ENCODE data around the gene TRPM3.

Gene TRPM3

DNA sequence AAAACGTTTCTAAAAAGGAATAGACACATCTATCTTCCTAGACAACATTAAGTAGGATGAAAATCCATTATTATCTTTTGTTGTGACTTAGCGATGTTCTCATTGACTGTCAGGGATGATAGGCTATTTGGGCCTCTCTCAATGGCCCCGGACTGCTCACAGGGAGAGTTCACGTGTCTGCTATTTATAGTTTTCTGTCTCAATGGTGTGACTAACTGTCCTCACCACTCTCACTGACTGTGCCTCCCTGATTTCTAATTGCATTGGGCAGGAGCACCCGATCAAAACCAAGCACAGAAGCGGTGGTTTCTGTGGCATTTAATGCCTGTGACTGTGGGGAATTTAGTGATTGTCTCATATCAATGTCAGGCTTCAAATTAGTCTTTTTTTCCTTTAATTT is 420.3 kb downstream of the TRPM3 start:
- TF ChIP-seq, protein P1, sequence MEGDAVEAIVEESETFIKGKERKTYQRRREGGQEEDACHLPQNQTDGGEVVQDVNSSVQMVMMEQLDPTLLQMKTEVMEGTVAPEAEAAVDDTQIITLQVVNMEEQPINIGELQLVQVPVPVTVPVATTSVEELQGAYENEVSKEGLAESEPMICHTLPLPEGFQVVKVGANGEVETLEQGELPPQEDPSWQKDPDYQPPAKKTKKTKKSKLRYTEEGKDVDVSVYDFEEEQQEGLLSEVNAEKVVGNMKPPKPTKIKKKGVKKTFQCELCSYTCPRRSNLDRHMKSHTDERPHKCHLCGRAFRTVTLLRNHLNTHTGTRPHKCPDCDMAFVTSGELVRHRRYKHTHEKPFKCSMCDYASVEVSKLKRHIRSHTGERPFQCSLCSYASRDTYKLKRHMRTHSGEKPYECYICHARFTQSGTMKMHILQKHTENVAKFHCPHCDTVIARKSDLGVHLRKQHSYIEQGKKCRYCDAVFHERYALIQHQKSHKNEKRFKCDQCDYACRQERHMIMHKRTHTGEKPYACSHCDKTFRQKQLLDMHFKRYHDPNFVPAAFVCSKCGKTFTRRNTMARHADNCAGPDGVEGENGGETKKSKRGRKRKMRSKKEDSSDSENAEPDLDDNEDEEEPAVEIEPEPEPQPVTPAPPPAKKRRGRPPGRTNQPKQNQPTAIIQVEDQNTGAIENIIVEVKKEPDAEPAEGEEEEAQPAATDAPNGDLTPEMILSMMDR (conservative IDR thresholded peaks at IDR 0.05; ENCODE audit: low read depth, low read length): no peak
- no peak overlapping the region for H3K4me3 ChIP-seq (ENCODE audit: low read depth, low read length)
- DNase-seq (ENCODE audit: low read depth): no peak

DNA sequence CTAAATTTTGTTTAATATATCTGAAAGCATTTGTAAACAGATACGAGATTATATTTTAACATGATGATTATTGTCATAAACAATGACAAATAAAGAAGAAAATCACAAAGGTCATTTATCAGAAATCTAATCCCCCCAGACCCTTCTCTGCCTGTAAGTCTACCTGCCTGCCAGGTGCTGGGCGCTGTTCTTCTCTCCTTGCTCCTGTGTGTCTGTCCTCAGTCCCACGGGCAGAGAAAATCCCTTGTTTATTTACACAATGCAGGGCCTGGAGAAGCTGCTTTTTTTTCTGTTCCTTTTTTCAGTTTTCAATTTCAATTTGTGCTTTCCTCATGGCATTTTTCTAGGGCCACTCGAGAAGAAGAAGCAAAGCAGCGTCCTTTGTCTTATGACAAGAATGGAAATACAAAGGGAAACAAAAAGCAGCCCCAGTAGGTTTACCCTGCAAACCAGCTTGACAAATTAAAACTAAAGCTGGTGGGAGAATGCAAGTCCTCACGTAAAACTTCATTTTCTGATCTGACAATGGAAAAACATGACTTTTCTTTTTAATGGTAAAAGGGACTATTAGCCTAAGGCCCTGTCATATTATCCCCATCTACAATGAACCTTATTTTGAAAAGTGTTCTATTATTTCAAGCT is 424.6 kb downstream of the TRPM3 start:
- TF ChIP-seq, protein P1 (conservative IDR thresholded peaks at IDR 0.05; ENCODE audit: low read depth, low read length): no peak
- no peak for DNase-seq (ENCODE audit: low read depth)
- H3K4me3 ChIP-seq (ENCODE audit: low read depth, low read length): no peak overlapping the region

DNA sequence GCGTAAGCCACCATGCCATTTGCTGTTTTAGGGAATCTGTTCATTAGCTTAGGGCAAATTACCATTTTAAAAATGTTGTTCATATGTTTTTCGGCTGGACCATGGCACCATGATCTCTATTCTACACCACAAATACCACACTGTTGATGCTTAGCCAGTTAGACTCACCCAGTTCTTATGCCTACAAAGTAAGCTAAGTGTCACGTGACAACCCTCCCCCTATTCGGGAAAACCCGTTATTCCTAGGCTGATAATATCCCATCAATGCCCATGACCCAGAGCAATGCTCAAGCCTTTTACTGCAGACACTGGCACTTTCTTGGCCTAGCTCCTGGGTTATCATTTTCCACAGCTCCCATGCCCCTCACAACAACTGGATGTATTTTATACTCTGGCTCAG is 426.7 kb downstream of the TRPM3 start:
- H3K4me3 ChIP-seq (ENCODE audit: low read depth, low read length): no peak overlapping the region
- TF ChIP-seq, protein P1 (conservative IDR thresholded peaks at IDR 0.05; ENCODE audit: low read depth, low read length): no peak
- no peak for DNase-seq (ENCODE audit: low read depth)

DNA sequence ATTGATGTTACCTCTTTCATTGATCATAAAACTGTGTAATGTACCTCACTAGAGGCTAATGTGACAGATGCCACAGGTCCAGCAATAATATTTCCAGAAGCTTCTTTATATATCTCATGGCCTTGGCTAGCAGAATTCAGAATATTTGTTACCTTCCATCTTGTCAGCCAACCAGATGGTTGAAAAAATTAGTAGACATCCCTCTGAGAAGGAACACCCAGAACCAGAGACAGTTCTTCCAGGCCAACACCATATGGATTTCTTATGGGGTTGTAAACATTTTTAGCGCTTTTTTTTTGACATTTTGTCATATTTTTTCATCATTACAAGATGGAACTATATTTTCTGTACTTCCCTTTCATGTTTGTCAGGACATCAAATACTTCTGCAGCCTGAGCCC is 428.2 kb downstream of the TRPM3 start:
- no peak for DNase-seq (ENCODE audit: low read depth)
- TF ChIP-seq, protein P1 (conservative IDR thresholded peaks at IDR 0.05; ENCODE audit: low read depth, low read length): no peak
- H3K4me3 ChIP-seq (ENCODE audit: low read depth, low read length): no peak overlapping the region

DNA sequence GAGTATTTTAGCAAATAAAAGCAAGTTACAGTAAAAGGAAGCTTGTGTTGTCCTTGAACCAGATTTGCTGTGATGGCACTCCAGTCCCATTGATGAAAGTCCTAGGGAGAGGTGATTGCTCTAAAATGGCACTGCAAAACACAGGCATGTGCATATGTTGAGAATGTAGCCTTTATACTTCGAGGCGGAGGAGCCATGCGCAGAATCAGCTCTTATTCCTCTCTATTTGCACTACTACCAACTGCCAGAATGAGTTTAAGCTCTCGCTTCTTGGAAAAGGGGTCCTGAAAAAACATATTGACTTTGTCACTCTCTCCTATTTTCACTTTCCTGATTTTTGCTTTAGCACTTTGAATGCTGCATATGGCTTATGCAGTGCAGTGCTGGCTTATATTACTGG is 429.0 kb downstream of the TRPM3 start:
- H3K4me3 ChIP-seq (ENCODE audit: low read depth, low read length): no peak overlapping the region
- TF ChIP-seq, protein P1 (conservative IDR thresholded peaks at IDR 0.05; ENCODE audit: low read depth, low read length): no peak
- DNase-seq (ENCODE audit: low read depth): no peak

DNA sequence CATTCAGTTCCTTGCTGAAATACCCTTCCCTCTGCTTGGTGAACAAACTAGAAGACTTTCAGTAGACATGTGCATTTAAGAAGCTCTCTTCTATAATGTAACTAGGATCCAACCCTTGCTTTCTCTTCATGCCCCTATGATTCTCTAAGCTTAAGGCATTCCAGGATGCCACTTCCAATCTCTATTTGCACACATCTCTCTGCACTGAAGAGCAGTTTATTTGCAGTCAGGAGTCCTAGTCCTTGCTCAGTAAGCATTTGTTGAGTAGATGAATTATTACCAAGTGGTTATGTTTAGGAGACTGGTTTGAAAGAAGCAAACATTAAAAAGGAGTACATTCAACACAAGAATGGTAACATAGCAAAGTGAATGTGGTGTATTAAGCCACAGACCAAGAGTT is 432.7 kb downstream of the TRPM3 start:
- H3K4me3 ChIP-seq (ENCODE audit: low read depth, low read length): no peak overlapping the region
- TF ChIP-seq, protein P1 (conservative IDR thresholded peaks at IDR 0.05; ENCODE audit: low read depth, low read length): no peak
- DNase-seq (ENCODE audit: low read depth): no peak

DNA sequence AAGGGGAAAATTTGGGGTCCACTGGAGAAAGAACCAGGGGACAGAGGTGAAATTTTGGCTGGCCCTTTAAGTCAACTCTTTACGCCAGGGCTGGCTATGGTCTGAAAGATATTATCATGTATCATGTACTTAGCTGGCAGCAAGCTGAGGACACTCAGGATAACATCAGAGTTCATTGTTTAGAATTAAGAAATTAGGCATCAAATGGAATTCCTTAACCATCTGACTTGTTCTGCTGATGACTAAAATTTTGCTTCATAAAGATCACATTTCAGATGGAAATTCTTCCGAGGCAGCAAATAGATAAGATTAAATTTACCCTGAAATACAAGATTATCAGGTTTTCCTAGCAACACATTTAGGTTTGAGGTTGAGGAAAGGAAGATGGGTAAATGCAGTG is 437.6 kb downstream of the TRPM3 start:
- no peak overlapping the region for H3K4me3 ChIP-seq (ENCODE audit: low read depth, low read length)
- TF ChIP-seq, protein P1 (conservative IDR thresholded peaks at IDR 0.05; ENCODE audit: low read depth, low read length): no peak
- DNase-seq (ENCODE audit: low read depth): no peak
